Ascending aorta (tissue), 2 donors: ENCODE measurements around the gene RHBDL3. TPM values are rescaled to one million over a fixed set of nuclear protein-coding genes. Genes with fewer than 3 reads are reported as not detected.

ENCODE experiments used
- DNase-seq, 2 donors: peaks; one replicate each; pipeline ENCODE4 v3.0.0-alpha.2; 2019; ENCODE audit warnings: low spot score in 2 of 2
- H3K27ac ChIP-seq, 2 donors: fragments of 200-600 bp; sonication (generic); one replicate each; pipeline ENCODE4 v1.5.1; 2016 to 2017; ENCODE audit warnings: mild to moderate bottlenecking in 1 of 2
- H3K27me3 ChIP-seq: fragments of 200-600 bp; sonication (generic); one replicate; pipeline ENCODE4 v1.5.1; 2017
- H3K36me3 ChIP-seq, 2 donors: fragments of 200-600 bp; sonication (generic); one replicate each; pipeline ENCODE4 v1.5.1; 2016
- H3K4me1 ChIP-seq, 2 donors: fragments of 200-600 bp; sonication (generic); one replicate each; pipeline ENCODE4 v1.5.1; 2016 to 2017; ENCODE audit warnings: mild to moderate bottlenecking in 1 of 2
- H3K4me3 ChIP-seq, 2 donors: fragments of 200-600 bp; sonication (generic); one replicate each; pipeline ENCODE4 v1.5.1; 2016 to 2017; ENCODE audit warnings: mild to moderate bottlenecking in 1 of 2
- H3K9me3 ChIP-seq, 2 donors: fragments of 200-600 bp; sonication (generic); one replicate each; pipeline ENCODE4 v1.5.1; 2016
- intact Hi-C: fragments of 100-400 bp; cut with DNase I; formaldehyde crosslinking; loops from one replicate; pipeline ENCODE4 v1.15.1; 2023
- total RNA-seq: library from RNA; depleted of rRNA; stranded (reverse); fragments of >200 nt; gene quantifications from one replicate; pipeline ENCODE4 v1.1.0, GENCODE V29; 2016
- TF ChIP-seq, protein P1 (sequence below), 3 experiments: fragments of 200-600 bp in 2 of 3; fragments of 450-650 bp in 1 of 3; sonication (generic) in 2 of 3; IDR thresholded peaks; one replicate each; pipeline ENCODE4 v1.5.1; 2016 to 2019; ENCODE audit warnings: antibody characterized with exemption in 3 of 3, mild to moderate bottlenecking in 1 of 3, moderate library complexity in 1 of 3

The RHBDL3 gene
- total RNA-seq, 1 donor from 2014 or later = not detected

DNA sequence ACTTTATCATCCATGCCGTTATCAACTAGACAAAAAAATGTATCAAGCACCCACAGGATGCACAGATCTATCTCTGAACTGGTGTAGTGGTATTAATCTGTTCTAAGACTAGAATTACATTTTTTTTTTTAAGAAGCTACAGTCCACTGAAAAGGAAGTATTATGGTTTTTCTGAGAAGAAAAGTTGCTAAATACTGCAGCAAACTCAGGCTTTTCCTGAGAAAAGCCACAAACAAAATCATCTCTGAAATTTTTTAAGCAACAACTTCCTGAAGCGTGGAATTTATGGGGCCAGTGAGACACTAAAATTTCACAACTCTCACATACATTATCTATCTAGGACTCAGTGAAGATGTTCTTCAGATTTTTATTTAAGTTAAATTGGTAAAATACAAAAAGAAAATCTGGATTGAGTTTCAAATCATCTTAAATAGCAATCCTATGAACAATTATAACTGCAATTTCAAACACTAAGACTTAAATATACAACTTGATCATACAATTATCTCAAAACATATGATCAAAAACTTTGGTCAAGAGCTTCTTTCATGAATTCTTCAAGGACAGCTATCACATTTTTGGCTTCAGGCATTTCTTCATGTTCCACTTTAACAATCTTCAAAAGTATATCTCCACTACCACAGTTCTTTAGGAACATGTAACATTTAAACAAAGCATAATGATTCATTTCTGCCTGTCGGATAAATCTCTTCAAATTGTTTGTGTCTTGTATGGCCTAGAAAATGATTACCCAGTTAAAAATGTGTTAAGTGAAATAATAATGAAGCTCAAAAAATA is 65.8 kb downstream of the RHBDL3 start:
- no peaks in the 10 kb centered on the region for H3K9me3 ChIP-seq
- H3K4me3 ChIP-seq = no peak overlapping the region
- H3K36me3 ChIP-seq = peaks cover 20 to 27% of the 10 kb centered on the region in 2 donors
- H3K27me3 ChIP-seq = no peaks in the 10 kb centered on the region
- TF ChIP-seq, protein P1, sequence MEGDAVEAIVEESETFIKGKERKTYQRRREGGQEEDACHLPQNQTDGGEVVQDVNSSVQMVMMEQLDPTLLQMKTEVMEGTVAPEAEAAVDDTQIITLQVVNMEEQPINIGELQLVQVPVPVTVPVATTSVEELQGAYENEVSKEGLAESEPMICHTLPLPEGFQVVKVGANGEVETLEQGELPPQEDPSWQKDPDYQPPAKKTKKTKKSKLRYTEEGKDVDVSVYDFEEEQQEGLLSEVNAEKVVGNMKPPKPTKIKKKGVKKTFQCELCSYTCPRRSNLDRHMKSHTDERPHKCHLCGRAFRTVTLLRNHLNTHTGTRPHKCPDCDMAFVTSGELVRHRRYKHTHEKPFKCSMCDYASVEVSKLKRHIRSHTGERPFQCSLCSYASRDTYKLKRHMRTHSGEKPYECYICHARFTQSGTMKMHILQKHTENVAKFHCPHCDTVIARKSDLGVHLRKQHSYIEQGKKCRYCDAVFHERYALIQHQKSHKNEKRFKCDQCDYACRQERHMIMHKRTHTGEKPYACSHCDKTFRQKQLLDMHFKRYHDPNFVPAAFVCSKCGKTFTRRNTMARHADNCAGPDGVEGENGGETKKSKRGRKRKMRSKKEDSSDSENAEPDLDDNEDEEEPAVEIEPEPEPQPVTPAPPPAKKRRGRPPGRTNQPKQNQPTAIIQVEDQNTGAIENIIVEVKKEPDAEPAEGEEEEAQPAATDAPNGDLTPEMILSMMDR (IDR thresholded peaks at IDR 0.05) = no peak
- H3K27ac ChIP-seq = no peak overlapping the region
- DNase-seq = no peak
- no peaks in the 10 kb centered on the region for H3K4me1 ChIP-seq
- intact Hi-C loops = no loop called here

DNA sequence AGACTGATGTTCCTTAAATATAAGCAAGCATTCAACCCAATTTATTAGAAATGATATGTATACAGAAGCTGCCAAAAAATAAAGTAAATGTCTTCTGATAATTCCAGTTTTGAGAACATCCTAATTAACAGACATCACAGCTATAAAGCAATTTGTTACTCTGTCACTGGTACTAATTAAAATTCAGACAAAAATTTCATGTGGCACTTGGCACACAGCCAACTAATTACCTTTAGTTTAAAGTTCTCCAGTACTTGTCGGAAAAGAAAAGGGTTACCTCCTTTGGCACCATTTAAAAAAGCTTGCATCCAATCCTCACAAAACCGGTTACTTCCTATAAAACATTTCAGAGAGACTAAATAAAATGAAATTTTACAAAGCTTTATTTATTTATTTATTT is 67.6 kb downstream of the RHBDL3 start:
- DNase-seq = peak in 1 of 2 donors; percentile 15
- H3K4me3 ChIP-seq = no peak overlapping the region
- no peaks in the 10 kb centered on the region for H3K4me1 ChIP-seq
- H3K36me3 ChIP-seq = peaks cover 27 to 33% of the 10 kb centered on the region in 2 donors
- no peaks in the 10 kb centered on the region for H3K27me3 ChIP-seq
- TF ChIP-seq, protein P1 (IDR thresholded peaks at IDR 0.05) = no peak
- H3K27ac ChIP-seq = no peak overlapping the region
- H3K9me3 ChIP-seq = no peaks in the 10 kb centered on the region
- intact Hi-C loops = no loop called here

DNA sequence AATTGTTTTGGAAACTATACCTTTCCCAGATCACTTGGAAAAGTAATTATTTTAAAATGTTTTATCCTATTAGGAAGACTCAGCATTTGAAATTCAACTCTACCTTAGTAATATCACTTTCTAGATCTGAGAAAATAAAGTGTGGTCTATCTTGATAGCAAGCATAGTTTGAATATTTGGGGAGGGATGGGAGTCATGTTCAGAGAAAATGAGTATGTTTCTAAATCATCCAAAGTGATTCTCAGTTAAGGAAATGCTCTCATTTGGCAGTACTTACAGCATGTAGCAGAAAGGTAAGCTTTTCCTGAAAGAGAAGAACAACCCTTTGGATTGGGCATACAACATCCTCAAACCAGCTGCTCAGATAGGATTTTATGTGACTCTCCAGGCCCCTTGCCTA is 69.4 kb downstream of the RHBDL3 start:
- intact Hi-C loops = no loop called here
- DNase-seq = no peak
- H3K27me3 ChIP-seq = no peaks in the 10 kb centered on the region
- H3K4me3 ChIP-seq = no peak overlapping the region
- TF ChIP-seq, protein P1 (IDR thresholded peaks at IDR 0.05) = no peak
- no peaks in the 10 kb centered on the region for H3K4me1 ChIP-seq
- H3K36me3 ChIP-seq = peaks cover 30 to 33% of the 10 kb centered on the region in 2 donors
- H3K27ac ChIP-seq = no peak overlapping the region
- no peaks in the 10 kb centered on the region for H3K9me3 ChIP-seq

DNA sequence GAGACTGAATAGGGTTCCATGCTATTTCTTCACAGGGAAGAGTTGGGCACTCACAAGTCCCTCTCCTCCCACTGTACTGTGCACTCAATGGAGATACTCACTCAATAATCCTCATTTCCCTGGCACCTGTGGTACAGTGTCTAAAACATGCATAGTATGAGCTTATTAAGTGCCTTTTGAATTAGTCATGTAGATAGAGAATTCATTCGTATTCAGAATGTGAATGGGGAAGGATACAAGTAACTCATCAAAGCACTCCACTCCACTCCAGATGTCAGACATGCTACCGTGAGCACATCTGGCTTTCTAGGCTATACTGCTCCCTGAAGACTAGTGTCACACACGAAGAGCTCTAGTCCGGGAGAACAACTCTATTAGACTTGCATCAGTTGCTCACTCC is 70.1 kb downstream of the RHBDL3 start:
- Histone ChIP-seq H3K9me3 (no peaks in the 10 kb centered on the region), H3K4me1 (no peaks in the 10 kb centered on the region), H3K27me3 (no peaks in the 10 kb centered on the region), H3K4me3 (no peak overlapping the region), H3K36me3 (peaks cover 30 to 33% of the 10 kb centered on the region in 2 donors), H3K27ac (no peak overlapping the region)
- peak in 1 of 2 donors; percentile 1 for DNase-seq
- TF ChIP-seq, protein P1 (IDR thresholded peaks at IDR 0.05) = no peak
- intact Hi-C loops = no loop called here

DNA sequence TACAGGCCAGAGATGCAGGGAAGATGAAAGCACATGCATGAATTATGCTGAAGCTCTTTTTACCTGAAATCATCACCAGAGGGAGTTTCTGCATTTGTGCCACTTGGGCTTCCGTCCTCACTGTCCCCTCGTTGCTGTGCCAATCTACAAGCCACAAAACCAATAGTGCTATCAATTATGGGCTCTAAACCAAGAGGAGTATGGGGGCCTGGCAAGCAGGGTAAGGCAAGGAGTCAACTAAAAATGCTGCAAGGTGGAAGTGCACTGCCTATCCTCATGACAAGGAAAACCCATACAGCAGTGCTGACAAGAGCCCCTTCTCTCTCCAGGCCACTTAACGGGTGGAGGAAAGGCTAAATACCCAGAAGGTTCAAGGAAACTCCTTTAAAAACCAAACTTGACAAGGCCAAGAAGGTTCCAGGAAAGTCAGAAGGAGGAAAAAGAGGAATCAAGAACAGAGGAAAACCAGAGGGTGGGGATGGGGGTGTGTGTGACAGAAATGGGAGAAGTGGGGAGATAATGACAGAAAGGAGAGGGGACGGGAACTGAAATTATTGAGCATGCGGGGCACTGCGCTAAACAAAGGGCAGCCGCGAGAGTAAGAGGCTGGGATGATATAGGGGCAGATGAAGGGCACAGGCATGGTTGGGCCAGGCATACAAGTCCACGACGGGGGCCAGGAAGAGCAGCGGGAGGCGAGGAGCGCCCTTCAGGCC is 75.7 kb downstream of the RHBDL3 start:
- peaks cover 0 to 9% of the 10 kb centered on the region in 2 donors for H3K4me1 ChIP-seq
- intact Hi-C loops = no loop called here
- no peaks in the 10 kb centered on the region for H3K9me3 ChIP-seq

More for the DNA sequence above, 75.7 kb downstream of the RHBDL3 start:
- H3K27me3 ChIP-seq = no peaks in the 10 kb centered on the region
- peak overlapping the region; percentile 71 to 86 for H3K4me3 ChIP-seq
- H3K27ac ChIP-seq = peak overlapping the region; percentile 67 to 80
- H3K36me3 ChIP-seq = peaks cover 7 to 12% of the 10 kb centered on the region in 2 donors
- TF ChIP-seq, protein P1 (IDR thresholded peaks at IDR 0.05) = no peak
- DNase-seq = no peak
